Measurements from ENCODE around the gene MIER2.
"Not testable (repeated sequence)": the region's sequence is repeated elsewhere in the genome, so short reads cannot be mapped to it uniquely, and the experiment has no call there.

MIER2 gene

GRCh38 chr19:262125-262524 lies 82.5 kb downstream of the MIER2 start:
- Histone ChIP-seq H3K9me3 (ENCODE audit: control insufficient read depth, insufficient read depth, low read depth, low read length) (no peaks in the 10 kb centered on the region), H3K9ac (ENCODE audit: low read length) (no peak overlapping the region), H3K36me3 (ENCODE audit: control insufficient read depth, insufficient read depth, low read length) (no peaks in the 10 kb centered on the region), H3K27me3 (ENCODE audit: control insufficient read depth, insufficient read depth, low read length) (peaks cover 29% of the 10 kb centered on the region), H3K4me1 (ENCODE audit: control insufficient read depth, insufficient read depth, low read length) (peaks cover 4% of the 10 kb centered on the region; the same call in 1 of the 2 replicates), H3K27ac (ENCODE audit: low read depth, low read length) (no peak overlapping the region), H3K4me3 (ENCODE audit: low read depth, low read length) (no peak overlapping the region)

GRCh38 chr19:256804-257203 lies 87.8 kb downstream of the MIER2 start:
- not testable (repeated sequence) for H3K9ac ChIP-seq (ENCODE audit: low read length); H3K4me1 ChIP-seq (ENCODE audit: control insufficient read depth, insufficient read depth, low read length); H3K9me3 ChIP-seq (ENCODE audit: control insufficient read depth, insufficient read depth, low read depth, low read length); H3K4me3 ChIP-seq (ENCODE audit: low read depth, low read length); H3K36me3 ChIP-seq (ENCODE audit: control insufficient read depth, insufficient read depth, low read length); H3K27me3 ChIP-seq (ENCODE audit: control insufficient read depth, insufficient read depth, low read length); H3K27ac ChIP-seq (ENCODE audit: low read depth, low read length)
